NOMO-1 treated with DMSO at 0.1 percent for 48 hours (cell line): Measurements from ENCODE around the gene ZNF230.

Experiments
- DNase-seq: peaks from one replicate; lab custom pipeline; 2025; ENCODE audit not compliant: unreplicated experiment; lab: John Stamatoyannopoulos, UW

The ZNF230 gene

GRCh38 chr19:44032001-44032610 is 29.3 kb downstream of the ZNF230 start:
- no peak for DNase-seq

GRCh38 chr19:44042147-44042546 is 39.4 kb downstream of the ZNF230 start:
- DNase-seq: no peak

GRCh38 chr19:44050740-44051649 is 48.2 kb downstream of the ZNF230 start:
- peak; percentile 43 for DNase-seq

GRCh38 chr19:44051650-44052402 is 49.1 kb downstream of the ZNF230 start, which contains the start of gene ZNF223:
Gene ZNF223 (plus strand): TSS chr19:44052036. CDS start chr19:44055177, 3,141 bp downstream.
- DNase-seq: peak; percentile 69

GRCh38 chr19:44055870-44056269 is 53.1 kb downstream of the ZNF230 start:
- no peak for DNase-seq

GRCh38 chr19:44059229-44059628 is 56.5 kb downstream of the ZNF230 start:
- DNase-seq: no peak

- DNase-seq: no peak
Measured at GRCh38 chr19:44061038-44061437, 58.3 kb downstream of the ZNF230 start.
